ENCODE measurements around the gene IQCN. TPM values are rescaled to one million over a fixed set of nuclear protein-coding genes. Genes with fewer than 3 reads are reported as not detected.
A peak's percentile ranks its signal among the peaks of the same experiment; 100 is the strongest.

The IQCN gene
- polyA plus RNA-seq, 1 donor (not counting 4 experiments of a cell fraction or from before 2014, with no cell fraction given) = not detected

GRCh38 chr19:18230941-18231734, 43.1 kb downstream of the IQCN start:
- FAIRE-seq = no peak
- H3K27me3 ChIP-seq (ENCODE audit: control insufficient read depth, extremely low read depth, insufficient read depth, low read length) = peaks cover 26% of the 10 kb centered on the region
- no peaks in the 10 kb centered on the region for H4K20me1 ChIP-seq (ENCODE audit: control insufficient read depth, extremely low read depth, insufficient read depth, low read length)
- no peaks in the 10 kb centered on the region for H3K9me3 ChIP-seq (ENCODE audit: control insufficient read depth, low read depth, low read length)
- no peak overlapping the region for H3K9ac ChIP-seq (ENCODE audit: control insufficient read depth, extremely low read depth, insufficient read depth, low read length)
- no peak for DNase-seq (ENCODE audit: low read depth, low spot score)
- H3K36me3 ChIP-seq (ENCODE audit: control insufficient read depth in 2 of 2, extremely low read depth in 1 of 2, insufficient read depth in 2 of 2, low read length in 2 of 2) = no peaks in the 10 kb centered on the region
- no peak overlapping the region for H3K4me3 ChIP-seq (ENCODE audit: control insufficient read depth in 2 of 3, extremely low read depth in 1 of 3, insufficient read depth in 2 of 3, low read depth in 1 of 3, low read length in 3 of 3)
- no peak overlapping the region for H3K27ac ChIP-seq (ENCODE audit: control insufficient read depth, insufficient read depth, low read length)
- H3K79me2 ChIP-seq (ENCODE audit: control insufficient read depth, insufficient read depth, low read length) = no peaks in the 10 kb centered on the region
- no peak overlapping the region for H3K4me2 ChIP-seq (ENCODE audit: control insufficient read depth, extremely low read depth, insufficient read depth, low read depth, low read length)
- dilution Hi-C loops (cut with MboI; ENCODE audit: extremely low pct_ligation_motif_present, low sequenced_read_pairs) = no loop called here
- peak; percentile 27 for TF ChIP-seq EZH2 (IDR thresholded peaks at IDR 0.05; ENCODE audit: low read length)
- TF ChIP-seq, protein P1, sequence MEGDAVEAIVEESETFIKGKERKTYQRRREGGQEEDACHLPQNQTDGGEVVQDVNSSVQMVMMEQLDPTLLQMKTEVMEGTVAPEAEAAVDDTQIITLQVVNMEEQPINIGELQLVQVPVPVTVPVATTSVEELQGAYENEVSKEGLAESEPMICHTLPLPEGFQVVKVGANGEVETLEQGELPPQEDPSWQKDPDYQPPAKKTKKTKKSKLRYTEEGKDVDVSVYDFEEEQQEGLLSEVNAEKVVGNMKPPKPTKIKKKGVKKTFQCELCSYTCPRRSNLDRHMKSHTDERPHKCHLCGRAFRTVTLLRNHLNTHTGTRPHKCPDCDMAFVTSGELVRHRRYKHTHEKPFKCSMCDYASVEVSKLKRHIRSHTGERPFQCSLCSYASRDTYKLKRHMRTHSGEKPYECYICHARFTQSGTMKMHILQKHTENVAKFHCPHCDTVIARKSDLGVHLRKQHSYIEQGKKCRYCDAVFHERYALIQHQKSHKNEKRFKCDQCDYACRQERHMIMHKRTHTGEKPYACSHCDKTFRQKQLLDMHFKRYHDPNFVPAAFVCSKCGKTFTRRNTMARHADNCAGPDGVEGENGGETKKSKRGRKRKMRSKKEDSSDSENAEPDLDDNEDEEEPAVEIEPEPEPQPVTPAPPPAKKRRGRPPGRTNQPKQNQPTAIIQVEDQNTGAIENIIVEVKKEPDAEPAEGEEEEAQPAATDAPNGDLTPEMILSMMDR (optimal IDR thresholded peaks at IDR 0.05 in 1 of 3, IDR thresholded peaks at IDR 0.05 in 1 of 3, conservative IDR thresholded peaks at IDR 0.05 in 1 of 3; ENCODE audit: extremely low read depth in 1 of 3, insufficient read depth in 2 of 3, low read length in 3 of 3) = no peak
- no peaks in the 10 kb centered on the region for H3K9me1 ChIP-seq (ENCODE audit: control insufficient read depth, extremely low read depth, insufficient read depth, low read length)
- H3K4me1 ChIP-seq (ENCODE audit: control insufficient read depth, extremely low read depth, insufficient read depth, low read length) = no peaks in the 10 kb centered on the region
- H2AFZ ChIP-seq (ENCODE audit: control insufficient read depth, low read length) = no peak overlapping the region

- no peak for TF ChIP-seq EZH2 (IDR thresholded peaks at IDR 0.05; ENCODE audit: low read length)
- TF ChIP-seq, protein P1 (optimal IDR thresholded peaks at IDR 0.05 in 1 of 3, IDR thresholded peaks at IDR 0.05 in 1 of 3, conservative IDR thresholded peaks at IDR 0.05 in 1 of 3; ENCODE audit: extremely low read depth in 1 of 3, insufficient read depth in 2 of 3, low read length in 3 of 3) = no peak
- H3K27me3 ChIP-seq (ENCODE audit: control insufficient read depth, extremely low read depth, insufficient read depth, low read length) = peaks cover 39% of the 10 kb centered on the region
- no peak for FAIRE-seq
These were observed 44.3 kb downstream of the IQCN start for GRCh38 chr19:18229915-18230314.

More at GRCh38 chr19:18229915-18230314, 44.3 kb downstream of the IQCN start:
- DNase-seq (ENCODE audit: low read depth, low spot score) = no peak
- Histone ChIP-seq H3K4me3 (ENCODE audit: control insufficient read depth in 2 of 3, extremely low read depth in 1 of 3, insufficient read depth in 2 of 3, low read depth in 1 of 3, low read length in 3 of 3) (no peak overlapping the region), H3K9me3 (ENCODE audit: control insufficient read depth, low read depth, low read length) (no peaks in the 10 kb centered on the region), H3K27ac (ENCODE audit: control insufficient read depth, insufficient read depth, low read length) (no peak overlapping the region), H3K79me2 (ENCODE audit: control insufficient read depth, insufficient read depth, low read length) (no peaks in the 10 kb centered on the region), H3K4me1 (ENCODE audit: control insufficient read depth, extremely low read depth, insufficient read depth, low read length) (no peaks in the 10 kb centered on the region), H4K20me1 (ENCODE audit: control insufficient read depth, extremely low read depth, insufficient read depth, low read length) (no peaks in the 10 kb centered on the region), H3K9ac (ENCODE audit: control insufficient read depth, extremely low read depth, insufficient read depth, low read length) (no peak overlapping the region), H2AFZ (ENCODE audit: control insufficient read depth, low read length) (no peak overlapping the region), H3K9me1 (ENCODE audit: control insufficient read depth, extremely low read depth, insufficient read depth, low read length) (no peaks in the 10 kb centered on the region), H3K36me3 (ENCODE audit: control insufficient read depth in 2 of 2, extremely low read depth in 1 of 2, insufficient read depth in 2 of 2, low read length in 2 of 2) (no peaks in the 10 kb centered on the region), H3K4me2 (ENCODE audit: control insufficient read depth, extremely low read depth, insufficient read depth, low read depth, low read length) (no peak overlapping the region)
- dilution Hi-C loops (cut with MboI; ENCODE audit: extremely low pct_ligation_motif_present, low sequenced_read_pairs) = no loop called here
